Stomach (tissue), 9 donors: Measurements from ENCODE around the gene MTG1. TPM values are rescaled to one million over a fixed set of nuclear protein-coding genes. Genes with fewer than 3 reads are reported as not detected.

Experiments
- DNase-seq, 2 donors: peaks; one replicate each; pipeline versions ENCODE4 v3.0.0 to v3.0.0-alpha.2; 2013 to 2019
- H3K27ac ChIP-seq, 5 donors: fragments of 200-600 bp in 4 of 5; sonication (generic) in 4 of 5; one replicate each; pipeline ENCODE4 v1.5.1; 2013 to 2019; ENCODE audit warnings: mild to moderate bottlenecking in 1 of 5, moderate library complexity in 1 of 5
- H3K27me3 ChIP-seq, 3 donors: fragments of 200-600 bp; sonication (generic); one replicate each; pipeline ENCODE4 v1.5.1; 2017 to 2019; ENCODE audit warnings: mixed run types in 1 of 3
- H3K36me3 ChIP-seq, 4 donors: fragments of 200-600 bp; sonication (generic); 1 replicate in 3 of 4; 2 replicates in 1 of 4; pipeline ENCODE4 v1.5.1; 2016 to 2019
- H3K4me1 ChIP-seq, 4 donors: fragments of 200-600 bp; sonication (generic); one replicate each; pipeline ENCODE4 v1.5.1; 2016 to 2019
- H3K4me3 ChIP-seq, 4 donors: fragments of 200-600 bp; sonication (generic) in 3 of 4; one replicate each; pipeline ENCODE4 v1.5.1; 2016 to 2019; ENCODE audit warnings: mild to moderate bottlenecking in 1 of 4
- H3K9me3 ChIP-seq, 4 donors: fragments of 200-600 bp; sonication (generic); one replicate each; pipeline ENCODE4 v1.5.1; 2016 to 2019
- EP300 ChIP-seq: sonication (generic); formaldehyde crosslinking; IDR thresholded peaks from one replicate; pipeline ENCODE4 v1.6.1; 2017; ENCODE audit warnings: antibody characterized with exemption
- POLR2A ChIP-seq, 4 donors: fragments of 450-650 bp; IDR thresholded peaks; one replicate each; pipeline ENCODE4 v1.6.1; 2016; ENCODE audit warnings: antibody characterized with exemption in 4 of 4, control low read depth in 2 of 4, mild to moderate bottlenecking in 1 of 4, moderate library complexity in 1 of 4
- POLR2AphosphoS5 ChIP-seq, 3 donors: sonication (generic); formaldehyde crosslinking; IDR thresholded peaks; one replicate each; pipeline ENCODE4 v1.6.1; 2016; ENCODE audit warnings: antibody characterized with exemption in 3 of 3
- WGBS, 5 donors: extraction: QIAGEN DNeasy Blood & Tissue Kit in 3 of 5; methylation state at CpG; one replicate each; pipeline versions ENCODE4 v1.1.5 to v1.1.7; 2013 to 2018; 5-methylcytosine and 5-hydroxymethylcytosine counted together
- intact Hi-C: fragments of 100-400 bp; cut with DNase I; formaldehyde crosslinking; loops from one replicate; pipeline ENCODE4 v1.15.1; 2023; ENCODE audit warnings: low total_unique reads
- polyA plus RNA-seq, 3 donors: library from polyadenylated mRNA; stranded (reverse); fragments of 200-250 nt; gene quantifications; one replicate each; pipeline ENCODE4 v1.2.3, GENCODE V29; 2013
- total RNA-seq, 5 donors: library from RNA; depleted of rRNA; stranded (reverse); fragments of >200 nt; gene quantifications; one replicate each; pipeline versions ENCODE4 v1.1.0 to v1.2.3, GENCODE V29; 2014 to 2016
- TF ChIP-seq, protein P1 (sequence below), 7 experiments: fragments of 450-650 bp in 4 of 7; fragments of 200-600 bp in 3 of 7; sonication (generic) in 3 of 7; IDR thresholded peaks; one replicate each; pipeline ENCODE4 v1.5.1; 2016 to 2019; ENCODE audit warnings: antibody characterized with exemption in 7 of 7, control low read depth in 2 of 7, mild to moderate bottlenecking in 1 of 7
- donor health status: healthy with polysubstance abuse.
- donor health status: Bipolar disorder and iron deficiency.
- donor health status: healthy.

The MTG1 gene
- total and polyA plus RNA-seq, 8 donors = 36.7 to 177 (median 52.9) TPM

- no peaks in the 10 kb centered on the region for H3K9me3 ChIP-seq
- peaks cover 0 to 17% (median 0%) of the 10 kb centered on the region in 3 donors for H3K27me3 ChIP-seq
- peaks cover 20 to 38% (median 36%) of the 10 kb centered on the region in 4 donors for H3K36me3 ChIP-seq
- peak overlapping the region in 1 of 5 donors; percentile 2 for H3K27ac ChIP-seq
- TF ChIP-seq POLR2A (IDR thresholded peaks at IDR 0.05) (no peak), POLR2AphosphoS5 (IDR thresholded peaks at IDR 0.05) (no peak), EP300 (no peak)
- TF ChIP-seq, protein P1, sequence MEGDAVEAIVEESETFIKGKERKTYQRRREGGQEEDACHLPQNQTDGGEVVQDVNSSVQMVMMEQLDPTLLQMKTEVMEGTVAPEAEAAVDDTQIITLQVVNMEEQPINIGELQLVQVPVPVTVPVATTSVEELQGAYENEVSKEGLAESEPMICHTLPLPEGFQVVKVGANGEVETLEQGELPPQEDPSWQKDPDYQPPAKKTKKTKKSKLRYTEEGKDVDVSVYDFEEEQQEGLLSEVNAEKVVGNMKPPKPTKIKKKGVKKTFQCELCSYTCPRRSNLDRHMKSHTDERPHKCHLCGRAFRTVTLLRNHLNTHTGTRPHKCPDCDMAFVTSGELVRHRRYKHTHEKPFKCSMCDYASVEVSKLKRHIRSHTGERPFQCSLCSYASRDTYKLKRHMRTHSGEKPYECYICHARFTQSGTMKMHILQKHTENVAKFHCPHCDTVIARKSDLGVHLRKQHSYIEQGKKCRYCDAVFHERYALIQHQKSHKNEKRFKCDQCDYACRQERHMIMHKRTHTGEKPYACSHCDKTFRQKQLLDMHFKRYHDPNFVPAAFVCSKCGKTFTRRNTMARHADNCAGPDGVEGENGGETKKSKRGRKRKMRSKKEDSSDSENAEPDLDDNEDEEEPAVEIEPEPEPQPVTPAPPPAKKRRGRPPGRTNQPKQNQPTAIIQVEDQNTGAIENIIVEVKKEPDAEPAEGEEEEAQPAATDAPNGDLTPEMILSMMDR (IDR thresholded peaks at IDR 0.05) = no peak
- peak in 1 of 2 donors; percentile 33 for DNase-seq
- H3K4me1 ChIP-seq = peaks cover 23 to 54% (median 38%) of the 10 kb centered on the region in 4 donors
- H3K4me3 ChIP-seq = no peak overlapping the region
- intact Hi-C loops = no loop called here
- 35 to 68% (median 45%) methylated on average over 17 of the region's 17 CpGs for WGBS, 5 donors
Measured at GRCh38 chr10:133359972-133360610, 33.9 kb upstream of the MTG1 start.

DNA sequence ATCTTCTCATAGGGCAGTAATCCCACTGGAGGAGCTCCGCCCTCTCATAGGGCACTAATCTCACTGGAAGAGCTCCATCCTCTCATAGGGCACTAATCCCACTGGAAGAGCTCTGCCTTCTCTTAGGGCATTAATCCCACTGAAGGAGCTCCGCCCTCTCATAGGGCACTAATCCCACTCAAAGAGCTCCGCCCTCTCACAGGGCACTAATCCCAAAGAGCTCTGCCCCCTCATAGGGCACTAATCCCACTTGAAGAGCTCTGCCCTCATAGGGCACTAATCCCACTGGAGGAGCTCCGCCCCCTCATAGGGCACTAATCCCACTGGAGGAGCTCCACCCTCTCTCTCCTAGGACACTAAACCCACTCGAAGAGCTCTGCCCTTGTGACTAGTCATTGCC lies 32.7 kb upstream of the MTG1 start:
- Histone ChIP-seq H3K27ac (no peak overlapping the region), H3K4me1 (peaks cover 23 to 55% (median 42%) of the 10 kb centered on the region in 4 donors), H3K36me3 (peaks cover 30 to 49% (median 48%) of the 10 kb centered on the region in 4 donors), H3K4me3 (no peak overlapping the region), H3K27me3 (peaks cover 0 to 11% (median 0%) of the 10 kb centered on the region in 3 donors), H3K9me3 (no peaks in the 10 kb centered on the region)
- no peak for DNase-seq
- TF ChIP-seq EP300 (no peak), POLR2A (IDR thresholded peaks at IDR 0.05) (no peak), POLR2AphosphoS5 (IDR thresholded peaks at IDR 0.05) (no peak)
- TF ChIP-seq, protein P1 (IDR thresholded peaks at IDR 0.05) = no peak
- intact Hi-C loops = no loop called here
- WGBS, 5 donors = 90 to 96% (median 94%) methylated on average over 5 of the region's 5 CpGs

- no peak for DNase-seq
- Histone ChIP-seq H3K27me3 (peaks cover 0 to 4% (median 0%) of the 10 kb centered on the region in 3 donors), H3K4me1 (peaks cover 17 to 49% (median 35%) of the 10 kb centered on the region in 4 donors), H3K4me3 (no peak overlapping the region), H3K36me3 (peaks cover 35 to 56% (median 55%) of the 10 kb centered on the region in 4 donors), H3K9me3 (no peaks in the 10 kb centered on the region), H3K27ac (no peak overlapping the region)
- TF ChIP-seq EP300 (no peak), POLR2A (IDR thresholded peaks at IDR 0.05) (no peak), POLR2AphosphoS5 (IDR thresholded peaks at IDR 0.05) (no peak)
- TF ChIP-seq, protein P1 (IDR thresholded peaks at IDR 0.05) = no peak
- intact Hi-C loops = no loop called here
- 77 to 84% (median 82%) methylated on average over 18 of the region's 18 CpGs for WGBS, 5 donors
Measured at GRCh38 chr10:133361773-133362441, 32.0 kb upstream of the MTG1 start.

- TF ChIP-seq, protein P1 (IDR thresholded peaks at IDR 0.05) = no peak
- TF ChIP-seq POLR2A (IDR thresholded peaks at IDR 0.05) (no peak), POLR2AphosphoS5 (IDR thresholded peaks at IDR 0.05) (no peak), EP300 (no peak)
- intact Hi-C loops = no loop called here
- no peaks in the 10 kb centered on the region for H3K9me3 ChIP-seq
- H3K4me1 ChIP-seq = peaks cover 12 to 39% (median 27%) of the 10 kb centered on the region in 4 donors
- H3K4me3 ChIP-seq = no peak overlapping the region
- 88 to 95% (median 94%) methylated on average over 8 to 13 of the region's 13 CpGs for WGBS, 5 donors
- no peaks in the 10 kb centered on the region for H3K27me3 ChIP-seq
- no peak overlapping the region for H3K27ac ChIP-seq
- no peak for DNase-seq
- peaks cover 35 to 66% (median 59%) of the 10 kb centered on the region in 4 donors for H3K36me3 ChIP-seq
Measured at GRCh38 chr10:133362846-133363245, 31.1 kb upstream of the MTG1 start.
